ENCODE data around the gene RPS6KA5. TPM values are rescaled to one million over a fixed set of nuclear protein-coding genes. Genes with fewer than 3 reads are reported as not detected.
"Not testable (repeated sequence)": the region's sequence is repeated elsewhere in the genome, so short reads cannot be mapped to it uniquely, and the experiment has no call there.

RPS6KA5 gene
- total RNA-seq, 3 donors from 2014 or later, result 4.8 to 19.2 (median 11.8) TPM

- H3K27me3 ChIP-seq, result no peaks in the 10 kb centered on the region
- peak overlapping the region; percentile 54 to 87 for H3K27ac ChIP-seq
- TF ChIP-seq CTCF (IDR thresholded peaks at IDR 0.05) (no peak), POLR2AphosphoS5 (IDR thresholded peaks at IDR 0.05) (no peak), POLR2A (IDR thresholded peaks at IDR 0.05) (no peak)
- DNase-seq (ENCODE audit: low spot score in 2 of 2), result peak in 1 of 2 donors; percentile 12
- H3K4me1 ChIP-seq, result no peaks in the 10 kb centered on the region
- H3K36me3 ChIP-seq, result no peaks in the 10 kb centered on the region
- intact Hi-C loops (cut with DNase I; ENCODE audit: low total_unique reads), result no loop called here
- H3K4me3 ChIP-seq, result no peak overlapping the region
- H3K9me3 ChIP-seq, result no peaks in the 10 kb centered on the region
Observed at GRCh38 chr14:90839889-90840266, 220.6 kb downstream of the RPS6KA5 start.

GRCh38 chr14:90839024-90839888 is 221.2 kb downstream of the RPS6KA5 start:
- no peaks in the 10 kb centered on the region for H3K4me1 ChIP-seq
- H3K4me3 ChIP-seq, result peak overlapping the region in 2 of 3 donors; percentile 10 to 43
- intact Hi-C loops (cut with DNase I; ENCODE audit: low total_unique reads), result no loop called here
- peak overlapping the region; percentile 54 to 87 for H3K27ac ChIP-seq
- no peaks in the 10 kb centered on the region for H3K27me3 ChIP-seq
- H3K9me3 ChIP-seq, result no peaks in the 10 kb centered on the region
- TF ChIP-seq POLR2A (IDR thresholded peaks at IDR 0.05) (no peak), POLR2AphosphoS5 (IDR thresholded peaks at IDR 0.05) (peak in 1 of 3 donors; percentile 39)
- no peak for DNase-seq (ENCODE audit: low spot score in 2 of 2)
- no peaks in the 10 kb centered on the region for H3K36me3 ChIP-seq

- DNase-seq (ENCODE audit: low spot score in 2 of 2); H3K4me3 ChIP-seq; H3K4me1 ChIP-seq; H3K27me3 ChIP-seq; intact Hi-C loops (cut with DNase I; ENCODE audit: low total_unique reads); H3K9me3 ChIP-seq; H3K36me3 ChIP-seq: not testable (repeated sequence)
- peak overlapping the region; percentile 25 to 87 for H3K27ac ChIP-seq
Observed at GRCh38 chr14:90838531-90838930, 221.9 kb downstream of the RPS6KA5 start.

- H3K27ac ChIP-seq, result no peak overlapping the region
- intact Hi-C loops (cut with DNase I; ENCODE audit: low total_unique reads), result no loop called here
- DNase-seq (ENCODE audit: low spot score in 2 of 2), result no peak
Observed at GRCh38 chr14:90837355-90837754, 223.1 kb downstream of the RPS6KA5 start.

GRCh38 chr14:90836692-90837063 is 223.8 kb downstream of the RPS6KA5 start:
- no peak for DNase-seq (ENCODE audit: low spot score in 2 of 2)

More at GRCh38 chr14:90837355-90837754, 223.1 kb downstream of the RPS6KA5 start:
- Histone ChIP-seq H3K4me3 (no peak overlapping the region), H3K36me3 (no peaks in the 10 kb centered on the region), H3K27me3 (no peaks in the 10 kb centered on the region), H3K9me3 (no peaks in the 10 kb centered on the region), H3K4me1 (no peaks in the 10 kb centered on the region)
- no peak for TF ChIP-seq POLR2A (IDR thresholded peaks at IDR 0.05)

GRCh38 chr14:90831821-90832220 is 228.6 kb downstream of the RPS6KA5 start:
- no peaks in the 10 kb centered on the region for H3K9me3 ChIP-seq
- H3K27me3 ChIP-seq, result no peaks in the 10 kb centered on the region
- intact Hi-C loops (cut with DNase I; ENCODE audit: low total_unique reads), result no loop called here
- H3K4me3 ChIP-seq, result no peak overlapping the region
- TF ChIP-seq POLR2A (IDR thresholded peaks at IDR 0.05) (no peak), CTCF (IDR thresholded peaks at IDR 0.05) (no peak), POLR2AphosphoS5 (IDR thresholded peaks at IDR 0.05) (no peak)
- H3K27ac ChIP-seq, result no peak overlapping the region
- no peak for DNase-seq (ENCODE audit: low spot score in 2 of 2)
- no peaks in the 10 kb centered on the region for H3K36me3 ChIP-seq
- H3K4me1 ChIP-seq, result no peaks in the 10 kb centered on the region

More at GRCh38 chr14:90836692-90837063, 223.8 kb downstream of the RPS6KA5 start:
- TF ChIP-seq POLR2A (IDR thresholded peaks at IDR 0.05) (no peak), CTCF (IDR thresholded peaks at IDR 0.05) (no peak), POLR2AphosphoS5 (IDR thresholded peaks at IDR 0.05) (no peak)
- H3K27me3 ChIP-seq, result no peaks in the 10 kb centered on the region
- no peaks in the 10 kb centered on the region for H3K36me3 ChIP-seq
- H3K4me3 ChIP-seq, result no peak overlapping the region
- no peak overlapping the region for H3K27ac ChIP-seq
- H3K9me3 ChIP-seq, result no peaks in the 10 kb centered on the region
- no peaks in the 10 kb centered on the region for H3K4me1 ChIP-seq
- intact Hi-C loops (cut with DNase I; ENCODE audit: low total_unique reads), result loop anchor here (1.0 kb wide), 1 partner anchor 17 kb away; no protein-coding TSS in a partner anchor

Measured in breast epithelium (tissue), 4 donors.